Measurements from ENCODE around the gene MS4A13.
"Not testable (repeated sequence)": the region's sequence is repeated elsewhere in the genome, so short reads cannot be mapped to it uniquely, and the experiment has no call there.

Gene MS4A13

DNA sequence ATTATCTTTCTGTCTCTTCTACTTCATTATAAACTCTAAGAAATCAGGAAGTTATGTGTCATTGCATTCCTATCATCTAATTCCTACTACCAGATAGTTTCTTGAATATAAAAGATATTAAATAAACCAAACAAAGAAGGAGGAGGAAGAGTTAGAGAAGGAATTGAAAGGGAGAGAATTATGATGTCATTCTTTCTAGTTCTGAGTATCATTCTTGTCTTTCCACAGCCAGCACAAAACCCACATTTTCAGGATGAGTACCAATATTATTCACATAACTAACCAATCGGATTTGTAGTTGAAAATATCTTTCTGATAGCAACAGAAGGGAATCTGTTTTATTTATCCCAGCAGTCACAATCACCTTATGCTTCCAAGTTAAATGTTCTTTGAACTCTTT is 13.3 kb downstream of the MS4A13 start:
- no peak overlapping the region for H3K4me3 ChIP-seq (ENCODE audit: low read depth, low read length)
- DNase-seq (ENCODE audit: low read depth) = no peak

DNA sequence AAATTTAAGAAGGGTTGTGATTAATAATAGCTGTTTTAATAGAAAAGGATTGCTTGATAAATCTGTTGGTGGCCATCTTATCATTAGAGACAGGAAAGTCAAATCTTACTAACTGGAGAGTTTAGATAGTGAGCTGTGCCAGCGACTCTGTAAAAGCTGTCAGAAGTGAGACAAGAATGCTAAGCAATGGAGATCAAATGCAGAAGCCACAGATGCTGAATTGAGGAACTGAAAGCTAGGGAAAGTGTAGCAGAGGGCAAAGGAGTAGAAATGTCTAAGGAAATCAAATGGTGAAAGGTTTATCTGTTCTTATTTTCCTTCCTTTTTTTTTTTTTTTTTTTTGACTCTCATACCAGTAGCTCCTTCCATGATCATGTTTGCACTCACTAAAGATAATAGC is 13.7 kb downstream of the MS4A13 start:
- no peak overlapping the region for H3K4me3 ChIP-seq (ENCODE audit: low read depth, low read length)
- no peak for DNase-seq (ENCODE audit: low read depth)

DNA sequence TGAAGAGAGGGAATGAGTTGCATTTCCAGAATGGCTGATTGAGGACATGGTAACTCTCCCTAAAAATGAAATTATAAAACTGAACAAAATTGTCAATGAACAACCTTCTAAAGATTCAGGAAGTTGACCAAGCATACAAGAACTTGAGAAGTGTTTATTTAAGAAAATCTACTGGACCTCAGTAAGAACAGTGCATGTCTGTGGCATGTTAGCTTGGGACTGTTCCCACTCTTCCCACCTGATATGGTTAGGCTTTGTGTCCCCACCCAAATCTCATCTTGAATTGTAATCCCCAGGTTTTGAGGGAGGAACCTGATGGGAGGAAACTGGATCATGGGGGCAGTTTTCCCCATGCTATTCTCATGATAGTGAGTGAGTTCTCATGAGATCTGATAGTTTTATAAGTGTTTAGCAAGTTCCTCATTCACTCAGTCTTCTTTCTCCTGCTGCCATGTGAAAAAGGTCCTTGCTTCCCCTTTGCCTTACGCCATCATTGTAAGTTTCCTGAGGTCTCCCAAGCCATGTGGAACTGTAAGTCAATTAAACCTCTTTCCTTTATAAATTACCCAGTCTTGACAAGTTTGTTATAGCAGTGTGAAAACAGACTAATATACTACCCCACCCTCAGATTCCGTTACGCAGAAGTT is 15.4 kb downstream of the MS4A13 start:
- DNase-seq (ENCODE audit: low read depth) = no peak
- H3K4me3 ChIP-seq (ENCODE audit: low read depth, low read length) = no peak overlapping the region

DNA sequence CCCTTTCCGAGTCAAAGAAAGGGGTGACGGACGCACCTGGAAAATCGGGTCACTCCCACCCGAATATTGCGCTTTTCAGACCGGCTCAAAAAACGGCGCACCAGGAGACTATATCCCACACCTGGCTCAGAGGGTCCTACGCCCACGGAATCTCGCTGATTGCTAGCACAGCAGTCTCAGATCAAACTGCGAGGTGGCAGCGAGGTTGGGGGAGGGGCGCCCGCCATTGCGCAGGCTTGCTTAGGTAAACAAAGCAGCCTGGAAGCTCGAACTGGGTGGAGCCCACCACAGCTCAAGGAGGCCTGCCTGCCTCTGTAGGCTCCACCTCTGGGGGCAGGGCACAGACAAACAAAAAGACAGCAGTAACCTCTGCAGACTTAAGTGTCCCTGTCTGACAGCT is 17.2 kb downstream of the MS4A13 start:
- DNase-seq (ENCODE audit: low read depth); H3K4me3 ChIP-seq (ENCODE audit: low read depth, low read length): not testable (repeated sequence)

DNA sequence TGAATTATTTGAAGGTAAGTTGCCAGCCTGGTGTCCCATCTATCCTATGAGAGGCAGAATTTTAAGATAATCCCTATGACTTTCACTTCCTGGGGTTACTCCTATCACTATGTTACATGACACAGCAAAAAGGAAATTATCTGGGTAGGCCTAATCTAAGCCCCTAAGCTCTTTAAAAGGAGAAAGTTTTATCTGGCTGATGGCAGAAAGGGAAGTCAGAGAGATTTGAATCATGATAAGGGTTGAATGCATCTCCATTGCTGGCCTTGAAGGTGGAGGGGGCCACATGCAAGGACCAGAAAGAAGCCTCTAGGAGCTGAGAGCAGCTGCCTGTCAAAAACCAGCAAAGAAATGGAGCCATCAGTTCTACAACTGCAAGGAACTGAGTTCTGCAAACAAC is 23.4 kb downstream of the MS4A13 start:
- DNase-seq (ENCODE audit: low read depth); H3K4me3 ChIP-seq (ENCODE audit: low read depth, low read length): not testable (repeated sequence)

DNA sequence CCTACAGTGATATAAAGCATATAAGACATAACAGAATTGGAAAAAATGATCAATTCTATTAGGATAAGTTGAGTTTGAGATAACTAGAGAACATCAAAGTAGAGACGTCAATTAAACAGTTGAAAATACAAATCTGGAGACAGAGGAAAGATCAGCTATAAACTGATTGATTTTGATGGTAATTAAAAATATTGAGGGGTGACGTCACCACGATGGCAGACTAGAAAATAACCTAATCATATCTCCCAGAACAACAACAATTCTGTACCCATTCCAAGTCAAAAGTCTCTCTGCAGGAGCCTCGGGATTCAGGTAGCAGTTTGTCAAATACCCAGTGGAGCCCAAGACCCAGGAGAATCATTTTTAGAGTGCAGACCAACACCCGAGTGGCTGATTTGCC is 28.9 kb downstream of the MS4A13 start:
- no peak for DNase-seq (ENCODE audit: low read depth)
- H3K4me3 ChIP-seq (ENCODE audit: low read depth, low read length) = no peak overlapping the region

DNA sequence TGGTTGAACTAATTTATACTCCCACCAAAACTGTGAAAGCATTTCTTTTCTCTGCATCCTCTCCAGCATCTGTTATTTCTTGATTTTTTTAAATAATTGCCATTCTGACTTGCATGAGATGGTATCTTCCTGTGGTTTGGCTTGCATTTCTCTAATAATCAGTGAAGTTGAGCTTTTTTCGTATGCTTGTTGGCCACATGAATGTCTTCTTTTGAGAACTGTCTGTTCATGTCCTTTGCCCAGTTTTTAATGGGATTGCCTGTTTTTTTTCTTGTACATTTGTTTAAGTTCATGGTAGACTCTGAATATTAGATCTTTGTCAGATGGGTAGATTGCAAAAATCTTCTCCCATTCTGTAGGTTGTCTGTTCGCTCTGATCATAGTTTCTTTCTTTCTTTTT is 46.1 kb downstream of the MS4A13 start:
- no peak overlapping the region for H3K4me3 ChIP-seq (ENCODE audit: low read depth, low read length)
- DNase-seq (ENCODE audit: low read depth) = no peak

DNA sequence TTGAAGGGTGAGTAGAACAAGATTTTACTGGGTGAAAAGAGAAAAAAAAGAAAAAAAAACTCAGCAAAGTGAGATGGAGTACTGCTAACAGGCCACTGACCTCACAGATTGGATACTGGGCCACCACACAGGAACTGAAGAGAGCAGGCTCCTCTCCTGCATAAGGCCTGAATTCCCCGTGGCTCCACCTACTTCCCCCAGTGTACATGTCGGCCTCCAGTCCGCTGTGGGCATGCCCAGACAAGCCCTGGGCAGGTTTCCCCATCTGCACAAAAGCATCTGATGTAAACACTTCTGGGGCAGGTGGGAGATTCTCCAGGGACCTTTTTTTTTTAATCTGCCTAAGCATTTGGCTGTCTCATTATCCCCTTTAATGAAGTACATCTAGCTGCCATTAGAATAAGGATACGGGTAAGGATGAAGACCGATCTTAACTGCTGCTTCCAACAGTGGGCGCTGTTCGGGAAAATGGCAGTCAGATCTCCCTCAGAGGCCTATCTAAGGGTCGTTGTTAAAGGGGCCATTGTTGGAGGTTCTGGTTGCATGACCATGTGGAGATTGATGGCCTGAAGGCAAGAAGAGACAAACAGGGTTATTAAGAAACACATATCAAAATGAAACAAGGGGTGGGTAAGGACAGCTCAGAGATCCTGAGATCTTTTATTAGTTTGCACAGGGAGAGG is 48.5 kb downstream of the MS4A13 start:
- H3K4me3 ChIP-seq (ENCODE audit: low read depth, low read length) = no peak overlapping the region
- no peak for DNase-seq (ENCODE audit: low read depth)

DNA sequence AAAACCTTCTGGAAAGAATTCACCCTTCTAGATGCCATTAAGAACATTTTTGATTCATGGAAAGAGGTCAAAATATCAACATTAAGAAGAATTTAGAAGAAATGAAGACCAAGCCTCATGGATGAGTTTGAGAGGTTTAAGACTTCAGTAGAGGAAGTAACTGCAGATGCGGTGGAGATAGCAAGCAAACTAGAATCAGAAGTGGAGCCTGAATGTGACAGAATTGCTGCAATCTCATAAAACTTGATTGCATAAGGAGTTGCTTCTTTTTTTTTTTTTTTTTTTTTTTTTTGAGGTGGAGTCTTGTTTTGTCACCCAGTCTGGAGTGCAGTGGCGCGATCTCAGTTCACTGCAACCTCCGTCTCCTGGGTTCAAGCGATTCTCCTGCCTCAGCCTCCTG is 51.6 kb downstream of the MS4A13 start:
- H3K4me3 ChIP-seq (ENCODE audit: low read depth, low read length) = no peak overlapping the region
- DNase-seq (ENCODE audit: low read depth) = no peak

DNA sequence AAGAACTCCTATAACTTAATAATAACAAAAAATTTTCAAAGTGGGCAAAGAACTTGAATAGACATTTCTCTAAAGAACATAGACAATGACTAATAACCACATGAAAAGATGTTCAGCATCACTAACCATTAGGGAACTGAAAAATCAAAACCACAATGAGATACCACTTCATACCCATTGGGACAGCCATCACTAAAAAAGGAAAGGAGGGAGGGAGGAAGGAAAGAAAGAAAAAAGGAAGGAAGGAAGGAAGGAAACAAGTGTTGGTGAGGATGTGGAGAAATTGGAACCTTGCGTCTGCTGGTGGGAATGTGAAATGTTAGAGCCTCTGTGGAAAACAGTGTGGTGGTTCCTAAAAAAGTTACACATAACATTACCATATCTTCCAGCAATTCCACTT is 55.8 kb downstream of the MS4A13 start:
- no peak for DNase-seq (ENCODE audit: low read depth)
- H3K4me3 ChIP-seq (ENCODE audit: low read depth, low read length) = no peak overlapping the region

DNA sequence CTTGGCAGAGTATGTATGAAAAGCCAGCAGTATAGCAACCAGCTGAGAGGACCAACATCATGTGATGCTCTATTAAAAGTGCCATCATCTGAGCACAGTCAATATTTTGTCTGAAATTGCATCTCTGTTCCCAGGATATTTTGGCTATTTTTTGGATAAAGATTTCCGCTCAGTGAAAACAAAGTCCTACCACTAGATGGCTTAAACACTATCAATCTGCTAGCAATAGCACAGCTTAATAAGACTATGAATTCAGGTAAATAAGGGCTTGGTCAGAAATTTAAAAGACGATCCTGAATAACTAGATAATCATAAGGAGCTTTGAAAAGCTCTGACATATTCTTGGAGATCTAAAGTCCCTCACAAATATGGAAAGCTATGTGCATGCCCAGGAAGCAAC is 74.4 kb downstream of the MS4A13 start:
- no peak overlapping the region for H3K4me3 ChIP-seq (ENCODE audit: low read depth, low read length)
- DNase-seq (ENCODE audit: low read depth) = no peak
